Stimulated activated CD4-positive, alpha-beta T cell treated with anti-CD3 and anti-CD28 coated beads, Interleukin-2, amount 100 ng/mL, for 4 hours (primary cell): ENCODE measurements around the gene SESTD1.
A peak's percentile ranks its signal among the peaks of the same experiment; 100 is the strongest.
"Not testable (repeated sequence)": the region's sequence is repeated elsewhere in the genome, so short reads cannot be mapped to it uniquely, and the experiment has no call there.

Experiments
- DNase-seq: peaks from one replicate; pipeline ENCODE4 v3.0.0-alpha.2; 2020; ENCODE audit warnings: low read depth

The SESTD1 gene

DNA sequence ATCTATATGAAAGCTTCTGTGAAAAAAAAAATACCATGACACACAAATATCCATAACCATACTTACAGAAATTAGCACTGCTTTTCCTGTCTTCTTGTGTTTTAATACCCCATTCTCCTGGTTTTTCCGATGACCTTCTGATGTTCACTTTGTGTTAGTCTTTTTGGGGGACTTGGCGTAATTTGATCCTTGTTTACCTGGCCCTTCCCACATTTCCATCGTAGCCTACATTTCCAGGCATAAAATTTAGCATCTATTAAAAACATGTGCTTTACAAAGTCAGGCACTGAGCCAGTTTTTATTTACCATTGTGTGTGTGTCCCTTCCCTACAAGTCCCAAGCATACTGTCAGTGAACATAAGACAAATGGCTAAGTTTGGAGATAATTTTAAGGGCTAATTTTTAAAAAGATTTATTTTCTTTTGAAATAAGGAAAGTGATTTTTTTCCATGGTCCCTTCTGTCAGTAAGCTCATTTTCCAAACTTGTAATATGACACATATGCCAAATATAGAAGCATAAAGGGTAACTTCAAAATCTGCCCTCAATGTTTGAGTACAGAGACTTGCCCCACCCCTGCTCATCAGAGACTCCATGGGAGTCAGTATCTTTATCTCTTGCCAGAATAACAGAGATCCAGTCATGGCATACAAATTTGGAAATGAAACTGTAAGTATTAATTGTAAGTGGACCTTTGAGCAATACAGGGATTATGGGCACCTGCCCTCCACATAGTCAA is 27.3 kb downstream of the SESTD1 start:
- no peak for DNase-seq

DNA sequence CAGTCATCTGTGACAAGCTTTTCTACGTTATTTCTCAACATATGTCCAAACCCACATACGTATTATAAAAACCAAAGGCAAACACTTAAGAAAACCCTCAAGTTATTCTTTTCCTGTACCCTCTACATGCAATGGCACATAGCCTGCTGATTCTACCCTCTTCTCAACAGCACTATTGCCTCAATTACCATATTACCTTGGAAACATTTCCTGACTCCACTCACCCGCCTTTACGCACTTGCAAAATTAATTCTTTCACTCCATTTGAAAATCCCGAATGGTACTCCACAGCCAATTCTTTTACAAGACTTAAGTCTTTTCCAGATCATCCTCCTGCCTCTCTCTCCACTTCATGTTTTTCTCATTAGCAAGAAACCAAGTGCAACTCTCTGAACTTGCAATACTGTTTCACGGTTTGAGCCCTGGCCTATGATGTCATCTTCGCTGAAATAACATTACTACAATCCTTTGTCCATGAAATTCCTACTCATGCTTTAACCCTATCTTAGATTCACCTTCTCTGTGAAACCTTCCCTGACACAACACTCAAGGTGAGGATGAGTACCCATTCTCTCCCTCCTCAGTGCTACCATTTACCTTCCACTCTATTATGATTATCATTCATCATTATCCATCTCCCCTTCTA is 29.0 kb downstream of the SESTD1 start:
- DNase-seq: no peak

DNA sequence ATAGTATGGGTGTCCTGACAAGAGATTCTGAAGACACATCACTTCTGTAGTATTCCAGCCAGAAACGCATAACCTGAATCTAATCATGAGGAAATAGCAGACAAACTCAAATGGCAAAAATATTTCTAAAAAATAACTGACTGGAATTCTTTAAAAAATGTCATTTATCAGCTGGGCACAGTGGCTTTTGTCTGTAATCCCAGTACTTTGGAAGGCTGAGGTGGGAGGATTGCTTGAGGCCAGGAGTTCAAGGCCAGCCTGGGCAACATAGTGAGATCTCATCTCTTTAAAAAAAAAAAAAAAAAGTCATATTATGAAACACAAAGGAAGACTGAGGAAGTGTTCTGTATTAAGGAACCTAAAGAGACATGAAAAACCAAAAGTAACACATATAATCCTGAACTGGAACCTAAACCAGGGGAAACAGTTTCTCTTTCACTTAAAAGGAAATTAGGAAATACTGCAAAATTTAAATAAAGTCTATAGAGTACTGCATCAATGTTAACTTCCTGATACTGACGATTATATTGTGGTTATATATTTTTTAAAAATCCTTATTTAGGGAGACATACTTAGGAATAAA is 29.9 kb downstream of the SESTD1 start:
- no peak for DNase-seq

DNA sequence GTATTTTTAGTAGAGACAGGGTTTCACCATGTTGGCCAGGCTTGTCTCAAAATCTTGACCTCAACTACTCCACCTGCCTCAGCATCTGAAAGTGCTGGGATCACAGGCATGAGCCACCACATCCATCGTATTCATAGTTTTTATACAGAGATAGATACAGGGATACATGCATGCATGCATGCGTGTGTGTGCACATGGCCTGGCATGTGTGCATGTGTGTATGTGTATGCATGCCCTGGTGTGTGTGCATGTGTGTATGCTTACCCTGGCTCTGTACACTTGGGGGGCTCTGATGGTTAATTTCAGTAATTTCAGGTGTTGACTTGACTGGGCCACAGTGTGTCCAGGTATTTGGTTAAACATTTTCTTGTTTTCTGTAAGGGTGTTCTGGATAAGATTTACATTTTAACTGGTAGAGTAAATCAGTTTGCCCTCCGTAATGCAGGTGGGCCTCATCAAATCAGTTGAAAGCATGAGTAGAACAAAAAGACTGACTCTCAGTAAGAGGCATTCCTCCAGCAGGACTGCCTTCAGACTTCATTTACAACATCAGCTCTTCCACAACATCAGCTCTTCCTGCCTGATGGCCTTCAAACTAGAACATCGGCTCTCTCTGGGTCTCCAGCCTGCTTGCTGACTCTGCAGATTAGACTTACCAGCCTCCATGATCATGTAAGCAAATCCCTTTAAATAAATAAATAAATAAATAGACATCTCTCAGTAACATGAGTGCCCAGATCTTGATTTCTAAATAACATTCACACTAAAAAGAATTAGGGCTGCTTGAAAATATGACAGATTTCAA is 30.8 kb downstream of the SESTD1 start:
- DNase-seq: no peak

DNA sequence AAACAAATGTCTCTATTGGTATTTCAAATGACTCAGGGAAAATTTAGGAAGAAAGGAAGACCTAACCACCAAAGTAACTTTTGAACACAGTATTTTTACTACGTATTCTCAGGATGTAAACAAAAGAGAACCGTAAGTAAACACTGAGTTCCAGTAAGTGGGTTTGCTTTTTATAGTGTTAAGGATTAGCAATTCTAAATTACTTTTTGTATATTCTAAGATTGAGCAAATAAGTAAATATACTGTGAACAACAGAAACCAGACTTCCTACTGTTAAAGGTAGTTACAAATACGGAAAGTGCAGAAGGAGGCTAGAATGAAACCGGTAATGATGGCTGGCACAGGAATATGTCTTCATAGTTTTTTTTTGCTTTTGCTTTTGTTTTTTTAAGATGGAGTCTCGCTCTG is 31.5 kb downstream of the SESTD1 start:
- no peak for DNase-seq

DNA sequence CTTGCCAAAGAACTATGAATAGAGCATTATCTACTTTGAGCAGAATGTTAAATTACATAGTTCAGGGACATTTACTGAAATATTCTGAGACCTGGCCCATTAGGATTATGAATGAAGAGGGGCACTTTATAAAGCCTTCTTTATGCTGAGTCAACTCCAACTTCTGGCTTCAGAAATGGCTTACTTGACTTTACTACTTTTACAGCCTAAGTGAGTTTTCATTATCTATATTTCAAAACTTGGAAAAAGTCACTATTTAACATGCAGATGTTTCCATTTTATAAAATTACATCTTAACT is 37.7 kb downstream of the SESTD1 start:
- DNase-seq: no peak

DNA sequence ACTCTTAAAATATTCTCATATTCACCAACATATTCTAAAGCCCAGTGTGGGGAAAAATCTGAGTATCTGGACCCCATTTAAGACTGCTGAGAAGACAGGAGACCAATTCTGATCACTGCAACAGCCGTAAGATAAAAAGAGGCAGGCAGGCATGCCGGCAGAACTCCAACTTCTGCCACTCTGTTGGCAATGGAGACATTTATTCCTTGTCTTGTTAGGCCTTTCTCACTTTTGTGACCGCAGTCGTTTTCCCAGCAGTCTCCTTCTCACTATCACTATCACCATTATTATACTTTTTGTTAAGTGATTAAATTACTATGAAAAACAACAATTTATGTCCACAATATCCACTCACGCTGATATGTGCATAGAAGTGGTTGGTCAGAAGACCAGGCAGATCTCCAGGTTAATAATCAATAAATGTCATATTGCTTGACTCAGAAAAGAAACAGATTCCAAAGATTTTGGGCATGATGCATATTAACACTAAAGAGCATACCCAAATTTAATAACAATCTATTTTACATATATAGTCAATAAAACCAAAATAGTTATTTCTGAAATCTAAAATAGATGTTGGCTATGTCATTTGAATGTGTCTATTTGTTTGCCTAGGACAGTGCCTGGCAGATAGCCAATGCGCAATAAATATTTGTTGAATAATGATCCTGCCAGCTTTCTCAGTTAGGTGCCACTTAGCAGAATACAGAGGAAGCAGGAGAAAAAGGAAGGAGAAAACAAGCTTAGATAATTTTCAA is 38.2 kb downstream of the SESTD1 start:
- DNase-seq: no peak

DNA sequence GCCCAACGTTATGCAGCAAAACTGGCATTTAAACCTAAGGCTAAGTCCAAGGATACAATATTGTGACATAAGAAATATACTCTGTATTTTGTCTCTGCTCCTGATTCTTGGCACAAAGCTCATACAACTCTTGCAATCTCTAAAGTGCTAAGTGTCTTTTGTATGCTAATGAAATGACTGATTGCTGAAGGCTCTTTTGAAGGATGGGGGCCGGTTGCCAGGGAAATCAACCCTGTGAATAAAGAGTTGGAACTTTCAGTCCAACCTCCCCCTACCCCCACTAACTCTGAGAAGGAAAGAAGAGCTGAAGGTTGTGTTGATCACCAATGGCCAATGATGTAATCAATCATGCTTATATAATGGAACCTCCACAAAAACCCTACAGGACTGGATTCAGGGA is 40.3 kb downstream of the SESTD1 start:
- no peak for DNase-seq

DNA sequence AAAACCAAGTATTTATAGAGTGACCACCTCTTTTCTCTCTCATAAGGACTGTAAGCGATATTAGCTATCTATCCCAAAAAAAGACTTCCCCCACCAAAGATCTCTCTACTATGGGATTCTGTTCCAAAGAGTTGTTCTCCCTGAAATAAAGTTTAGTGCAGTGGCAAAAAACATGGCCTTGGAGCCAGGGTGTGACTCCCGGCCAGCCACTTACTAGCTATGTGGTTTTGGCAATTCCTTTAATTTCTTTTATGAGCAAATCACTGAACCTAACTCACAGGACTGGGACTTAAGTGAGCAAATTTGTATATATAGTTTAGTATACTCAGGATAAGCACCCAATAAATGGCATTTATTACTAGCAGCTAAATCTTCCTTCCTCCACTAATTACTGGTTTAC is 42.6 kb downstream of the SESTD1 start:
- DNase-seq: no peak

DNA sequence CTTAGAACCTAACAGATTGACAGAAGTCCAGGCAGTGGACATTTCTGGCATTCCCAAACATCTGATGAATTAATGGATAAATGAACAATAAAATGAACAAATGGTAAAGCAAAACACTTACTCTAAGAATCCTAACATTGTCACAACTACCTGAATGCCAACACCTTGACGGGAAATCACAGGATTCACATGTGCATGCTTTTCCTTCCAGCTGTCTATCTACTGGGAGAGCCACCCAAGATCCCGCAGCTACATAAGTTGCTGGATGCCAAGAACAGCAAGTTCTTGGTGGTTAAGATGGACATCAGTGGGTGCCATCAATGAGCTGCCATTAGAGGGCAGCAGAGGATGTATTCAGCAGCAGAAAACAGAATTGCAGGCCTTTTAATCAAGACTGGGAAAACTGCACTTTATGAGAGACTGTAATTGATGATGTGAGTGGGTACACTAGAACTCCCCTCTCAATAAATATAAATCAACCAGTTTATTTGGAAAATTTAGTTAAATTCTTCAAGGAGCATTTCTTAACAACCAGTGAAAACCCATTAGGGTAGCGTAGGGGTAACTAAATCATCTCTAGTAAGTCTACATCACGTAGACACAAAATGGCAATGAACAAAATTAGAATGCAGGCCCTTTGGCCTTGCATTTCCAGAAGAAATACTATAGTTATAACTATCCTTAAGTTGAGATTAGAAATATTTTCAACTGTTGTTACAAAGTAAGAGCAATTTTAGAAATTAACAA is 45.6 kb downstream of the SESTD1 start:
- peak; percentile 27 for DNase-seq

DNA sequence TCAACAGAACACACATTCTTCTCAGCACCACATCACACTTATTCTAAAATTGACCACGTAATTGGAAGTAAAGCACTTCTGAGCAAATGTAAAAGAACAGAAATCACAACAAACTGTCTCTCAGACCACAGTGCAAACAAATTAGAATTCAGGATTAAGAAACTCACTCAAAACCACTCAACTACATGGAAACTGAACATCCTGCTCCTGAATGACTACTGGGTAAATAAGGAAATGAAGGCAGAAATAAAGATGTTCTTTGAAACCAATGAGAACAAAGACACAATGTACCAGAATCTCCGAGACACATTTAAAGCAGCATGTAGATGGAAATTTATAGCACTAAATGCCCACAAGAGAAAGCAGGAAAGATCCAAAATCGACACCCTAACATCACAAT is 50.0 kb downstream of the SESTD1 start:
- DNase-seq: not testable (repeated sequence)

DNA sequence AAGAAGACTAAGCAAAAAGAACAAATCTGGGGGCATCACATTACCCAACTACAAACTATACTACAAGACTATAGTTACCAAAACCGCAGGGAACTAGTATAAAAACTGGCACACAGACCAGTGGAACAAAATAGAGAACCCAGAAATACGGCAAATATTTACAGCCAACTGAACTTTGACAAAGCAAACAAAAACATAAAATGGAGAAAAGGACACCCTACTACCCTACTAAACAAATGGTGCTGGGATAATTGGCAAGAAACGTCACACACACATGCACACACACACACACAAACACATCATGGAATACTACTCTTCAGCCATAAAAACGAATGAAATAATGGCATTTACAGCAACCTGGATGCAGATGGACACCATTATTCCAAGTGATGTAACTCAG is 53.3 kb downstream of the SESTD1 start:
- no peak for DNase-seq

DNA sequence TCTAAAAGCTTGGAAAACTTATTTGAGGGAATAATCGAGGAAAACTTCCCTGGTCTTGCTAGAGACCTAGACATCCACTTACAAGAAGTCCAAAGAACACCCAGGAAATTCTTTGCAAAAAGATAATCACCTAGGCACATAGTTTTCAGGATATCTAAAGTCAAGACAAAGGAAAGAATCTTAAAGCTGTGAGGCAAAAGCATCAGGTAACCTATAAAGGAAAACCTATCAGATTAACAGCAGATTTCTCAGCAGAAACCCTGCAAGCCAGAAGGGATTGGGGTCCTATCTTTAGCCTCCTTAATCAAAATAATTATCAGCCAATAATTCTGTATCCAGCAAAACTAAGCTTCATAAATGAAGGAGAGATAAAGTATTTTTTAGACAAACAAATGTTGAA is 56.4 kb downstream of the SESTD1 start:
- DNase-seq: not testable (repeated sequence)

DNA sequence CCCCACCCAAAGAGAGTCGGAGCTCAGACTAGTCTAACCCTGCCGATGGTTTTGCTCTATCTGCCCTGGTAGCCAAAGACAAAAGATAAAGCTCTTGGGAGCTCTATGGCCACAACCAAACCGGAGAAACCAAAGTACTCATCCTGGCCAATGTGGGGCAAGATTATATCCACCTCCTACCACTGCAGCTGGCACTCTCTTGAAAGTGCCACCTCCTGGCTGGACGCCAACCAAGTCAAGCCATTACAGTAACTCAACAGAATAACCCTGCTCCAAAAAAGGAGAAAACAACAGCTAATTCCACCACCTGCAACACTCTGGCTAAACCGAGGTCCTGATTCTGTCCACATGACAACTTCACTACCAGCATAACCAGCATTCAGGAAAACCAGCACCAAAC is 57.6 kb downstream of the SESTD1 start:
- no peak for DNase-seq

DNA sequence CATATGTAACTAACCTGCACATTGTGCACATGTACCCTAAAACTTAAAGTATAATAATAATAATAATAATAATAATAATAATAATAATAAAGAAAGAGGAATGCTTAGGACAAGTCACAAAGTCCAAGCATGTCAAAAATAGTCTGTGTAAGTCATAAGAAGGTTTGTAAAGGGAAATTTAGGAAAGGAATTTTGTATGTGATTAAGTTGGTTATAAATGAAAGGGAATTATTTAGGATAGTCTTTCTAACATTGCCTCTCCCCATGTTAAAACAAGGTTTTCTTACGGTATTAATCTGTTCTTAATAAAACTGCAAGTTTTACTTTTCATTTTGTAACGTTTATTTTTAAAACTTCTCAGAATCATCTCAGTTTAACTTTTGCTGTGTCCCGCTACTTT is 62.8 kb downstream of the SESTD1 start:
- DNase-seq: no peak

DNA sequence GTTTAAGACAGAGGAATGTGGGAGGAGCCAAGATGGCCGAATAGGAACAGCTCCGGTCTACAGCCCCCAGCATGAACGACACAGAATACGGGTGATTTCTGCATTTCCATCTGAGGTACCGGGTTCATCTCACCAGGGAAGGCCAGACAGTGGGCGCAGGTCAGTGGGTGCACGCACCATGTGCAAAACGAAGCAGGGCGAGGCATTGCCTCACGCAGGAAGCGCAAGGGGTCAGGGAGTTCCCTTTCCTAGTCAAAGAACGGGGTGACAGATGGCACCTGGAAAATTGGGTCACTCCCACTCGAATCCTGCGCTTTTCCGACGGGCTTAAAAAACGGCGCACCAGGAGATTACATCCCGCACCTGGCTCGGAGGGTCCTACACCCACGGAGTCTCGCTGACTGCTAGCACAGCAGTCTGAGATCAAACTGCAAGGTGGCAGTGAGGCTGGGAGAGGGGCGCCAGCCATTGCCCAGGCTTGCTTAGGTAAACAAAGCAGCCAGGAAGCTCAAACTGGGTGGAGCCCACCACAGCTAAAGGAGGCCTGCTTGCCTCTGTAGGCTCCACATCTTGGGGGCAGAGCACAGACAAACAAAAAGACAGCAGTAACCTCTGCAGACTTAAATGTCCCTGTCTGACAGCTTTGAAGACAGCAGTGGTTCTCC is 68.6 kb downstream of the SESTD1 start:
- not testable (repeated sequence) for DNase-seq

DNA sequence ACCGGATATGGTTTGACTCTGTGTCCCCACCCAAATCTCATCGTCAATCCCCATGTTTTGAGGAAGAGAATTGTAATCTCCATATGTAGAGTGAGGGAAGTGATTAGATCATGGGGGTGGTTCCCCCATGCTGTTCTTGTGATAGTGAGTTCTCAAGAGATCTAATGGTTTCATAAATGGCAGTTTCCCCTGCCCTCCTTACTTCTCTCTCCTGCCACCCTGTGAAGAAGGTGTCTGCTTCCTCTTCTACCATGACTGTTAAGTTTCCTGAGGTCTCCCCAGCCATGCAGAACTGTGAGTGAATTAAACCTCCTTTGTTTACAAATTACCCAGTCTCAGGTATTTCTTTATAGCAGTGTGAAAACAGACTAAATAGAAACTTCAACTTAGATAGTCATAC is 69.5 kb downstream of the SESTD1 start:
- no peak for DNase-seq

DNA sequence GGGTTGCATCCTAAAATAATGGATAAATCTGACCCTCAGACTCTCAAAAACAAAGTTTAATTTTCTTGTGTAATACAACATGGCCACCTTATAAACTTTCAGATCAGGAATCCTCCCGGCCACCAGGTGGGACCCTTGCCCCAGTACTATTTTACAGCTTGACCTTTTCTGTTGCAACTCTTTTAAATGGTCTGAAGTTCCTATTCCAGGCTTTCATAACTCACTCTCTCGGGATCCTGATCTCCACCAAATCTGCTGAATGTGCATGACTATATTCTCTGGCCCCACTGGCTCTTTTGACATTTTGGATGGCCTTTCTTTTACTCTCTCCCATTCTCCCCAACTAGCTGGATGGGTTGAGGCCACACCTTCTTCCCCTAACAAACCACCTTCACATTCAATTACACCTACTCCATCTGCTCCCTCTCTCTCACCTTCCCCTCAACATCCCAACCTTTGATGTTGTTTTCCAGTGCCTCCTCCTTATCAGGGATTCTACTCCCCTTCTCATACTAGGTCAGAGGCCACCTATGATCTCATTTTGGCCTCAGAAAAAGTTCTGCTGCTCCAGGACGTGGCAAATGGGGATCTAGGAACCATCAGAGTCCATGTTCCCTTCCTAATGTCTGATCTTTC is 70.8 kb downstream of the SESTD1 start:
- no peak for DNase-seq

DNA sequence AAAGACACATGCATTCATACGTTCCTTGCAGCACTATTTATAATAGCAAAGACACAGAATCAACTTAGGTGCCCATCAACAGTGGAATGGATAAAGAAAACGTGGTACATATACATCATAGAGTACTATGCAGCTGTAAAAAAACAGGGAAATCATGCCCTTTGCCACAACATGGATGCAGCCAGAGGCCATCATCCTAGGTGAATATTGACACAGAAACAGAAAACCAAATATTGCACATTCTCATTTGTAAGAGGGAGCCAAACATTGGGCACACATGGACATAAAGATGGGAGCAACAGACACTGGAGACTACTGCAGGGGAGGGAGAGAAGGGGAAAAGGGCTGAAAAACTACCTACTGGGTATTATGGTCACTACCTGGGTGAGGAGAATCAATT is 73.5 kb downstream of the SESTD1 start:
- no peak for DNase-seq

DNA sequence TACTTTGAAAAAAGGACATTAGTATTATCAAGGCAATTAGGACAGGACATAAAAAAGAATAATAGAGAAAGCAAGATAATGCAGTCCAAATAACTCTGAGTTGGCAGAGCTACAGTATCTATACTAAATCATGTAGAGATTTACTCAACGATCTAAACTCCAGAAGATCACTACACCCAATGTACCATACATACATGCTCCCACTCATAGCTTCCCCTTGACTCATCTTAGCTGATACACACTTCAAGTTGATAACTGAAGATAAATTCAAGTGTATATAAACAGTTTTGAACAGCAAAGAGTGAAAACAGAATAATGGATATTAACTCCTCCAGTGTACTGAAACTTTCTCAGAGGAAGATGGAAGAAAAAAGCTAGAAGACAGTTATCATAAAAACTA is 78.5 kb downstream of the SESTD1 start:
- DNase-seq: no peak
